Endothelial cell of umbilical vein (primary cell): ENCODE measurements around the gene NIPSNAP2. TPM values are rescaled to one million over a fixed set of nuclear protein-coding genes. Genes with fewer than 3 reads are reported as not detected.

Experiments used
- BruUV-seq: library from RNA; stranded (reverse); fragments of 400-500 nt; replicated peaks from 2 replicates; lab custom pipeline; 2021; lab: Mats Ljungman, UMichigan
- CTCF ChIA-PET: fragments of 300-600, 350-600 bp; sonication (Branson Sonifier 250); formaldehyde crosslinking; loops from one replicate; lab custom pipeline; 2021; ENCODE audit warnings: antibody characterized with exemption, inconsistent platforms; lab: Charles Lee
- POLR2A ChIA-PET: fragments of 300-600, 350-600 bp; sonication (Branson Sonifier 250); formaldehyde crosslinking; loops from one replicate; lab custom pipeline; 2021; ENCODE audit warnings: antibody characterized with exemption, inconsistent platforms; lab: Charles Lee
- DNase-seq: peaks from one replicate; pipeline ENCODE4 v3.0.0-alpha.2; 2011; ENCODE audit warnings: low read depth, low spot score
- FAIRE-seq: peaks from 2 replicates; lab custom pipeline; 2011; peaks lifted over from hg19 to GRCh38; lab: Jason Lieb, UNC
- H2AFZ ChIP-seq: 2 replicates; pipeline ENCODE4 v1.6.0; 2012; ENCODE audit warnings: low read depth, low read length, control low read depth, inconsistent platforms
- H3K27ac ChIP-seq: 2 replicates; pipeline ENCODE4 v1.5.1; 2011; ENCODE audit warnings: low read depth, mild to moderate bottlenecking, control low read depth, low read length, moderate library complexity; ENCODE audit not compliant: insufficient read depth
- H3K27me3 ChIP-seq, 2 experiments: 2 replicates each; pipeline versions ENCODE4 v1.6.0 to v1.6.1; 2011; ENCODE audit warnings: low read length in 2 of 2, mixed read lengths in 1 of 2; ENCODE audit not compliant: control insufficient read depth in 2 of 2, insufficient read depth in 2 of 2
- H3K36me3 ChIP-seq, 2 experiments: 2 replicates in 1 of 2; 3 replicates in 1 of 2; pipeline ENCODE4 v1.5.1; 2011; ENCODE audit warnings: low read length in 2 of 2, mild to moderate bottlenecking in 1 of 2, moderate library complexity in 1 of 2; ENCODE audit not compliant: control insufficient read depth in 2 of 2, insufficient read depth in 2 of 2; ENCODE audit errors: extremely low read depth in 1 of 2
- H3K4me1 ChIP-seq: 3 replicates; pipeline ENCODE4 v1.5.1; 2011; ENCODE audit warnings: mild to moderate bottlenecking, low read length; ENCODE audit not compliant: control insufficient read depth, insufficient read depth; ENCODE audit errors: extremely low read depth
- H3K4me2 ChIP-seq: 2 replicates; pipeline ENCODE4 v1.6.1; 2011; ENCODE audit warnings: low read length, control low read depth, mixed read lengths; ENCODE audit not compliant: insufficient read depth
- H3K4me3 ChIP-seq, 3 experiments: fragments of 200-600 bp in 1 of 3; sonication (generic), shearing (Covaris generic) in 1 of 3; replicated peaks in 1 of 3; 2 replicates each; pipeline ENCODE4 v1.5.1; 2011 to 2016; ENCODE audit warnings: control low read depth in 3 of 3, low read length in 3 of 3, mild to moderate bottlenecking in 2 of 3, inconsistent platforms in 1 of 3, low read depth in 1 of 3, moderate library complexity in 1 of 3; ENCODE audit not compliant: insufficient read depth in 1 of 3
- H3K79me2 ChIP-seq: 2 replicates; pipeline ENCODE4 v1.6.0; 2012; ENCODE audit warnings: low read length, inconsistent platforms; ENCODE audit not compliant: control insufficient read depth, insufficient read depth
- H3K9ac ChIP-seq: replicated peaks from 2 replicates; pipeline ENCODE3; 2011; ENCODE audit warnings: low read length, control low read depth; ENCODE audit not compliant: insufficient read depth; ENCODE audit errors: extremely low read depth
- H3K9me1 ChIP-seq: replicated peaks from 3 replicates; pipeline ENCODE4 v1.6.0; 2011; ENCODE audit warnings: mild to moderate bottlenecking, low read length; ENCODE audit not compliant: control insufficient read depth, insufficient read depth; ENCODE audit errors: extremely low read depth
- H3K9me3 ChIP-seq: replicated peaks from 2 replicates; pipeline ENCODE4 v1.5.1; 2012; ENCODE audit warnings: low read length, inconsistent platforms; ENCODE audit not compliant: control insufficient read depth, insufficient read depth
- H4K20me1 ChIP-seq: replicated peaks from 2 replicates; pipeline ENCODE3; 2011; ENCODE audit warnings: mild to moderate bottlenecking, low read length; ENCODE audit not compliant: control insufficient read depth, insufficient read depth; ENCODE audit errors: extremely low read depth
- EZH2 ChIP-seq: IDR thresholded peaks from 2 replicates; pipeline ENCODE4 v1.6.1; 2012; ENCODE audit warnings: borderline replicate concordance, low read depth, mild to moderate bottlenecking, moderate library complexity, low read length, inconsistent platforms; ENCODE audit not compliant: severe bottlenecking
- FOS ChIP-seq: IDR thresholded peaks from 2 replicates; pipeline ENCODE4 v1.6.1; 2011; ENCODE audit warnings: mild to moderate bottlenecking, low read length, moderate library complexity, borderline replicate concordance; ENCODE audit not compliant: insufficient read depth
- GATA2 ChIP-seq: IDR thresholded peaks from 2 replicates; pipeline ENCODE4 v1.7.0; 2011; ENCODE audit warnings: low read depth, mild to moderate bottlenecking, moderate library complexity, mixed read lengths, low read length; ENCODE audit not compliant: insufficient read length, insufficient read depth
- JUN ChIP-seq: IDR thresholded peaks from 2 replicates; pipeline ENCODE4 v1.6.1; 2011; ENCODE audit warnings: borderline replicate concordance, low read depth; ENCODE audit not compliant: insufficient read length, insufficient read depth
- MYC ChIP-seq: IDR thresholded peaks from one replicate; pipeline ENCODE4 v1.6.1; 2011; ENCODE audit warnings: mild to moderate bottlenecking, low read depth, low read length
- POLR2A ChIP-seq: IDR thresholded peaks from 2 replicates; pipeline ENCODE4 v1.6.1; 2012; ENCODE audit warnings: low read depth, mild to moderate bottlenecking, control low read depth, low read length
- POLR2AphosphoS5 ChIP-seq: IDR thresholded peaks from 2 replicates; pipeline ENCODE4 v1.6.1; 2012; ENCODE audit warnings: low read depth, mild to moderate bottlenecking, control low read depth, low read length, moderate library complexity; ENCODE audit not compliant: insufficient read depth
- dilution Hi-C: fragments of 300-500 bp; cut with MboI; formaldehyde crosslinking; loops from one replicate; pipeline ENCODE4 v1.15.0; 2019; ENCODE audit warnings: low sequenced_read_pairs; ENCODE audit not compliant: extremely low pct_ligation_motif_present
- intact Hi-C: fragments of 100-400 bp; cut with micrococcal nuclease; formaldehyde crosslinking; loops from one replicate; pipeline ENCODE4 v1.10.0; 2022
- polyA plus RNA-seq, 4 experiments: library from polyadenylated mRNA; depleted of rRNA in 3 of 4; stranded (reverse) in 3 of 4; unstranded in 1 of 4; fragments of >200 nt; gene quantifications; 2 replicates each; pipeline versions ENCODE4 v1.2.1 to v1.2.3, GENCODE V29; 2011 to 2012; ENCODE audit warnings: missing spikeins in 1 of 4
- total RNA-seq: library from RNA; stranded (reverse); gene quantifications from 2 replicates; pipeline ENCODE4 v1.2.3, GENCODE V29; 2021
- TF ChIP-seq, protein P1 (sequence below): IDR thresholded peaks from 2 replicates; pipeline ENCODE4 v1.6.1; 2011; ENCODE audit not compliant: insufficient read depth, insufficient read length
- TF ChIP-seq, protein P2 (sequence below), 2 donors: IDR thresholded peaks; 1 replicate in 1 of 2; 2 replicates in 1 of 2; pipeline ENCODE4 v1.5.1; 2011; ENCODE audit warnings: low read length in 2 of 2, mild to moderate bottlenecking in 2 of 2, moderate library complexity in 2 of 2, control low read depth in 1 of 2, inconsistent platforms in 1 of 2, low read depth in 1 of 2; ENCODE audit not compliant: insufficient read depth in 1 of 2; ENCODE audit errors: extremely low read depth in 1 of 2

The NIPSNAP2 gene
- total and polyA plus RNA-seq, 2 donors (not counting 3 experiments of a cell fraction or from before 2014, with no cell fraction given), result 29.7 to 50.5 TPM

DNA sequence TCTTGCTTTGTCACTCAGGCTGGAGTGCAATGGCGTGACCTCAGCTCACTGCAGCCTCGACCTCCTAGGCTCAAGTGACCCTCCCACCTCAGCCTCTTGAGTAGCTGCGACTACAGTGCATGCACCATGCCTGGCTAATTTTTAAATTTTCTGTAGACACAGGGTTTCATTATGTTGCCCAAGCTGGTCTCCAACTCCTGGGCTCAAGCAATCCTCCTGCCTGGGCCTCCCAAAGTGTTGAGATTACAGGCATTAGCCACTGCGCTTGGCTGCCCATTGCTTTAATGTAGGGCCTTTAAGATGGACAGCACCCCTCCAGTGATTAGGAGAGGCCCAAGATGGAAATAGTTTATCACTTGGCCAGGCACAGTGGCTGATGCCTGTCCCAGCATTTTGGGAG is 39.4 kb downstream of the NIPSNAP2 start:
- BruUV-seq, result no TSS peak
- dilution Hi-C loops, result no loop called here
- Histone ChIP-seq H3K27me3 (no peaks in the 10 kb centered on the region), H3K9me1 (no peaks in the 10 kb centered on the region), H3K9ac (no peak overlapping the region), H3K9me3 (no peaks in the 10 kb centered on the region), H3K4me3 (no peak overlapping the region), H2AFZ (no peak overlapping the region), H3K79me2 (no peaks in the 10 kb centered on the region), H3K4me1 (peaks cover 4% of the 10 kb centered on the region), H4K20me1 (no peaks in the 10 kb centered on the region), H3K27ac (no peak overlapping the region), H3K4me2 (no peak overlapping the region), H3K36me3 (no peaks in the 10 kb centered on the region)
- ChIA-PET POLR2A (no interaction called here), CTCF (interaction anchor here (1.5 to 6.1 kb wide), 6 partner anchors 11 to 88 kb away, joined by 4 to 100 read pairs (median 18); partner anchors contain the start of genes CCT6A, PHKG1, PSPH and SUMF2)
- no peak for FAIRE-seq
- intact Hi-C loops, result loop anchor here (1.0 to 2.0 kb wide), 2 partner anchors 61 to 71 kb away; partner anchors contain the start of gene SUMF2
- TF ChIP-seq GATA2, result no peak
- TF ChIP-seq POLR2AphosphoS5, result no peak
- no peak for DNase-seq

DNA sequence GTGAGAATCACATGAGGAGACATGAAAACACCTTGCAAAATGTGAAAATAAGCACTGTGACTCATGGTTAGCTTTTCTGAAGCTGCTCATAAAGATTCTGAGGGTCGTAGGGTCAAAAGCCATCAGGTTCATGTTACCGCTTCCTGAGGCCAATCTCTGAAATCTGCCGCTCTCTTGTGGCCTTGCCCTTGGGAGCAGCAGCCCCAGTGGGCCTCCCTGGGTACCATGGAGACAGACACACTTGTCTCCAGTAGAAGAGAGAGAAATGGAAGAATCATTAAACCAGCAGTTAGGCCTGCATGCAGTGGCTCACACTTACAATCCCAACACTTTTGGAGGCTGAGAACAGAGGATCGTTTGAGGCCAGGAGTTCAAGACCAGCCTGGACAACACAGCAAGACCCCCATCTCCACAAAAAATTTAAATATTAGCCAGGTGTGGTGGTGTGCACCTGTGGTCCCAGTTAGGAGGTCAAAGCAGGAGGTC is 42.8 kb downstream of the NIPSNAP2 start:
- FAIRE-seq (no peak), DNase-seq (no peak)
- no peak overlapping the region for H3K4me3 ChIP-seq
- no peak overlapping the region for H2AFZ ChIP-seq
- intact Hi-C loops (no loop called here), dilution Hi-C loops (no loop called here)
- H3K4me1 ChIP-seq, result no peaks in the 10 kb centered on the region
- BruUV-seq, result no TSS peak
- H3K9ac ChIP-seq, result no peak overlapping the region
- H3K36me3 ChIP-seq, result no peaks in the 10 kb centered on the region
- H3K9me1 ChIP-seq, result no peaks in the 10 kb centered on the region
- ChIA-PET CTCF (interaction anchor here (1.7 to 6.1 kb wide), 4 partner anchors 12 to 85 kb away, joined by 6 to 100 read pairs (median 22); partner anchors contain the start of genes PHKG1 and SUMF2), POLR2A (no interaction called here)
- H4K20me1 ChIP-seq, result no peaks in the 10 kb centered on the region
- H3K79me2 ChIP-seq, result no peaks in the 10 kb centered on the region
- TF ChIP-seq EZH2 (no peak), JUN (no peak), POLR2AphosphoS5 (no peak), GATA2 (no peak), POLR2A (no peak), FOS (no peak), MYC (no peak)
- TF ChIP-seq, protein P1, sequence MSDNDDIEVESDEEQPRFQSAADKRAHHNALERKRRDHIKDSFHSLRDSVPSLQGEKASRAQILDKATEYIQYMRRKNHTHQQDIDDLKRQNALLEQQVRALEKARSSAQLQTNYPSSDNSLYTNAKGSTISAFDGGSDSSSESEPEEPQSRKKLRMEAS, result no peak
- TF ChIP-seq, protein P2, sequence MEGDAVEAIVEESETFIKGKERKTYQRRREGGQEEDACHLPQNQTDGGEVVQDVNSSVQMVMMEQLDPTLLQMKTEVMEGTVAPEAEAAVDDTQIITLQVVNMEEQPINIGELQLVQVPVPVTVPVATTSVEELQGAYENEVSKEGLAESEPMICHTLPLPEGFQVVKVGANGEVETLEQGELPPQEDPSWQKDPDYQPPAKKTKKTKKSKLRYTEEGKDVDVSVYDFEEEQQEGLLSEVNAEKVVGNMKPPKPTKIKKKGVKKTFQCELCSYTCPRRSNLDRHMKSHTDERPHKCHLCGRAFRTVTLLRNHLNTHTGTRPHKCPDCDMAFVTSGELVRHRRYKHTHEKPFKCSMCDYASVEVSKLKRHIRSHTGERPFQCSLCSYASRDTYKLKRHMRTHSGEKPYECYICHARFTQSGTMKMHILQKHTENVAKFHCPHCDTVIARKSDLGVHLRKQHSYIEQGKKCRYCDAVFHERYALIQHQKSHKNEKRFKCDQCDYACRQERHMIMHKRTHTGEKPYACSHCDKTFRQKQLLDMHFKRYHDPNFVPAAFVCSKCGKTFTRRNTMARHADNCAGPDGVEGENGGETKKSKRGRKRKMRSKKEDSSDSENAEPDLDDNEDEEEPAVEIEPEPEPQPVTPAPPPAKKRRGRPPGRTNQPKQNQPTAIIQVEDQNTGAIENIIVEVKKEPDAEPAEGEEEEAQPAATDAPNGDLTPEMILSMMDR (IDR thresholded peaks at IDR 0.05; ENCODE audit: extremely low read depth in 1 of 2, insufficient read depth in 1 of 2, low read depth in 1 of 2, low read length in 2 of 2), result no peak
- no peaks in the 10 kb centered on the region for H3K9me3 ChIP-seq
- no peaks in the 10 kb centered on the region for H3K27me3 ChIP-seq
- no peak overlapping the region for H3K27ac ChIP-seq
- no peak overlapping the region for H3K4me2 ChIP-seq
